Karpas-422 (cell line): ENCODE measurements around the gene FIZ1. TPM values are rescaled to one million over a fixed set of nuclear protein-coding genes. Genes with fewer than 3 reads are reported as not detected.

Source experiments
- DNase-seq: peaks from one replicate; pipeline ENCODE4 v3.0.0-alpha.2; 2015
- H2AFZ ChIP-seq: fragments of 200-600 bp; sonication (generic); 2 replicates; pipeline ENCODE4 v1.6.1; 2014; ENCODE audit warnings: antibody characterized with exemption, low read length, mixed read lengths
- H3K27ac ChIP-seq: fragments of 200-600 bp; sonication (generic); 2 replicates; pipeline ENCODE4 v1.5.1; 2014; ENCODE audit warnings: mild to moderate bottlenecking, low read length, moderate library complexity
- H3K27me3 ChIP-seq: fragments of 200-600 bp; sonication (generic); 2 replicates; pipeline ENCODE4 v1.6.1; 2014; ENCODE audit warnings: low read length, mixed read lengths
- H3K36me3 ChIP-seq: fragments of 200-600 bp; sonication (generic); 2 replicates; pipeline ENCODE4 v1.6.1; 2014; ENCODE audit warnings: low read length, mixed read lengths; ENCODE audit not compliant: insufficient read depth
- H3K4me1 ChIP-seq: fragments of 200-600 bp; sonication (generic); 2 replicates; pipeline ENCODE4 v1.6.1; 2014; ENCODE audit warnings: mild to moderate bottlenecking, low read length, mixed read lengths
- H3K4me2 ChIP-seq: fragments of 200-600 bp; sonication (generic); 2 replicates; pipeline ENCODE4 v1.6.1; 2014; ENCODE audit warnings: low read length, low read depth, mild to moderate bottlenecking; ENCODE audit not compliant: poor library complexity, severe bottlenecking
- H3K4me3 ChIP-seq: fragments of 200-600 bp; sonication (generic); 2 replicates; pipeline ENCODE4 v1.5.1; 2014; ENCODE audit warnings: mild to moderate bottlenecking, antibody characterized with exemption, low read length, mixed read lengths
- H3K79me2 ChIP-seq: fragments of 200-600 bp; sonication (generic); 2 replicates; pipeline ENCODE4 v1.6.1; 2014; ENCODE audit warnings: mild to moderate bottlenecking, low read length, mixed read lengths
- H3K9ac ChIP-seq: fragments of 200-600 bp; sonication (generic); 2 replicates; pipeline ENCODE4 v1.6.0; 2014; ENCODE audit warnings: low read length
- H3K9me2 ChIP-seq: fragments of 200-600 bp; sonication (generic), shearing (Covaris generic); replicated peaks from 2 replicates; pipeline ENCODE4 v1.6.0; 2014; ENCODE audit warnings: mild to moderate bottlenecking, low read length, moderate library complexity; ENCODE audit not compliant: insufficient read depth
- H3K9me3 ChIP-seq: fragments of 300-700, 200-600 bp; sonication (generic); 2 replicates; pipeline ENCODE4 v1.6.1; 2014; ENCODE audit warnings: low read length, mixed read lengths
- H4K20me1 ChIP-seq: fragments of 200-600 bp; sonication (generic); 2 replicates; pipeline ENCODE4 v1.6.1; 2014; ENCODE audit warnings: mild to moderate bottlenecking, antibody characterized with exemption, low read length, low read depth; ENCODE audit not compliant: insufficient read depth
- total RNA-seq: library from RNA; depleted of rRNA; stranded (reverse); fragments of >200 nt; shearing (Covaris generic); gene quantifications from 2 replicates; pipeline ENCODE4 v1.2.3, GENCODE V29; 2014; ENCODE audit warnings: low replicate concordance

Gene FIZ1
- total RNA-seq, 1 experiment from 2014 or later, result 6.4 TPM

GRCh38 chr19:55552620-55553019, 46.7 kb downstream of the FIZ1 start:
- DNase-seq, result no peak
- H3K27ac ChIP-seq, result no peak overlapping the region
- H2AFZ ChIP-seq, result no peak overlapping the region
- H3K36me3 ChIP-seq, result no peaks in the 10 kb centered on the region
- peaks cover 7% of the 10 kb centered on the region for H3K4me1 ChIP-seq
- H3K9ac ChIP-seq, result no peak overlapping the region
- no peak overlapping the region for H3K4me3 ChIP-seq
- no peak overlapping the region for H3K4me2 ChIP-seq
- H3K27me3 ChIP-seq, result no peaks in the 10 kb centered on the region
- no peaks in the 10 kb centered on the region for H4K20me1 ChIP-seq
- no peaks in the 10 kb centered on the region for H3K79me2 ChIP-seq
- H3K9me3 ChIP-seq, result no peaks in the 10 kb centered on the region
- no peaks in the 10 kb centered on the region for H3K9me2 ChIP-seq

- H3K9me2 ChIP-seq, result no peaks in the 10 kb centered on the region
- H2AFZ ChIP-seq, result no peak overlapping the region
- no peak overlapping the region for H3K9ac ChIP-seq
- no peak for DNase-seq
- H3K4me3 ChIP-seq, result no peak overlapping the region
- peaks cover 7% of the 10 kb centered on the region for H3K4me1 ChIP-seq
- no peaks in the 10 kb centered on the region for H3K9me3 ChIP-seq
- no peak overlapping the region for H3K27ac ChIP-seq
- H3K36me3 ChIP-seq, result no peaks in the 10 kb centered on the region
- H4K20me1 ChIP-seq, result no peaks in the 10 kb centered on the region
- no peaks in the 10 kb centered on the region for H3K79me2 ChIP-seq
- H3K4me2 ChIP-seq, result no peak overlapping the region
- H3K27me3 ChIP-seq, result no peaks in the 10 kb centered on the region
These were observed 47.1 kb downstream of the FIZ1 start for GRCh38 chr19:55552206-55552605.

- H3K9me3 ChIP-seq, result no peaks in the 10 kb centered on the region
- H3K36me3 ChIP-seq, result no peaks in the 10 kb centered on the region
- no peak for DNase-seq
- H3K4me1 ChIP-seq, result peaks cover 7% of the 10 kb centered on the region
- H3K9me2 ChIP-seq, result no peaks in the 10 kb centered on the region
- no peaks in the 10 kb centered on the region for H4K20me1 ChIP-seq
- no peaks in the 10 kb centered on the region for H3K79me2 ChIP-seq
- H3K9ac ChIP-seq, result no peak overlapping the region
- H3K27ac ChIP-seq, result no peak overlapping the region
- no peaks in the 10 kb centered on the region for H3K27me3 ChIP-seq
- H3K4me2 ChIP-seq, result no peak overlapping the region
- no peak overlapping the region for H2AFZ ChIP-seq
- H3K4me3 ChIP-seq, result no peak overlapping the region
These were observed 49.0 kb downstream of the FIZ1 start for GRCh38 chr19:55550321-55550650.

GRCh38 chr19:55549500-55550320, 49.6 kb downstream of the FIZ1 start:
- Histone ChIP-seq H3K4me3 (no peak overlapping the region), H3K9ac (no peak overlapping the region), H2AFZ (no peak overlapping the region), H4K20me1 (no peaks in the 10 kb centered on the region), H3K36me3 (no peaks in the 10 kb centered on the region), H3K4me1 (peaks cover 4% of the 10 kb centered on the region), H3K79me2 (no peaks in the 10 kb centered on the region), H3K9me3 (no peaks in the 10 kb centered on the region), H3K9me2 (no peaks in the 10 kb centered on the region), H3K27ac (no peak overlapping the region), H3K4me2 (no peak overlapping the region), H3K27me3 (no peaks in the 10 kb centered on the region)
- DNase-seq, result no peak

DNA sequence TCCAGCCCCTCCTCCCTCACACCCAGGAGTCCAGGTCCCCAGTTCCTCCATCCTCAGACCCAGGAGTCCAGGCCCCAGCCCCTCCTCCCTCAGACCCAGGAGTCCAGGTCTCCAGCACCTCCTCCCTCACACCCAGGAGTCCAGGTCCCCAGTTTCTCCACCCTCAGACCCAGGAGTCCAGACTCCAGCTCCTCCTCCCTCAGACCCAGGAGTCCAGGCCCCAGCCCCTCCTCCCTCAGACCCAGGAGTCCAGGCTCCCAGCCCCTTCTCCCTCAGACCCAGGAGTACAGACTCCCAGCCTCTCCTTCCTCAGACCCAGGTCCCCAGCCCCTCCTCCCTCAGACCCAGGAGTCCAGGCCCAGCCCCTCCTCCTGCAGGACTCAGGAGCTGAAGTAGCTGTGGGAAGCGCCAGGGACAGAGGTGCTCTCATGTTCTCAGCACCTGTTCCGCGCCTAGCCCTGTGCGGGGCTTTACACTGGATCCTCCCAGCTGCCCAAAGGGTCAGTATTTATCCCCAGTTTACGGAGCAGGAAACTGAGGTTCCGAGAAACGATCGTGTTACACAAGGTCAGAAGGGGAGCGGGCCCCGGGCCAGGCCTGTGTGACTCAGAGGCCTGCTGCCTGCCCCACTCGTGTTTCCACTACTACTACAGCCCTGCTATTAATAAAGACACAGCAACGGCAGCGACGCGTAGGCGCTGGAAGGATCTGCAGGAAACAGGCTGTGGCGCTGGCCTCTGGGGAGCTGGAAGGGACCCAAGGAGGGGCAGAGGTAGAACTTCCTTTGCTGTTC, 52.3 kb downstream of the FIZ1 start:
- H3K27me3 ChIP-seq, result no peaks in the 10 kb centered on the region
- H3K9ac ChIP-seq, result no peak overlapping the region
- H3K9me3 ChIP-seq, result no peaks in the 10 kb centered on the region
- H3K9me2 ChIP-seq, result no peaks in the 10 kb centered on the region
- no peaks in the 10 kb centered on the region for H4K20me1 ChIP-seq
- H3K27ac ChIP-seq, result no peak overlapping the region
- H3K4me2 ChIP-seq, result no peak overlapping the region
- no peak overlapping the region for H2AFZ ChIP-seq
- H3K36me3 ChIP-seq, result no peaks in the 10 kb centered on the region
- DNase-seq, result no peak
- H3K4me1 ChIP-seq, result no peaks in the 10 kb centered on the region
- no peak overlapping the region for H3K4me3 ChIP-seq
- no peaks in the 10 kb centered on the region for H3K79me2 ChIP-seq

DNA sequence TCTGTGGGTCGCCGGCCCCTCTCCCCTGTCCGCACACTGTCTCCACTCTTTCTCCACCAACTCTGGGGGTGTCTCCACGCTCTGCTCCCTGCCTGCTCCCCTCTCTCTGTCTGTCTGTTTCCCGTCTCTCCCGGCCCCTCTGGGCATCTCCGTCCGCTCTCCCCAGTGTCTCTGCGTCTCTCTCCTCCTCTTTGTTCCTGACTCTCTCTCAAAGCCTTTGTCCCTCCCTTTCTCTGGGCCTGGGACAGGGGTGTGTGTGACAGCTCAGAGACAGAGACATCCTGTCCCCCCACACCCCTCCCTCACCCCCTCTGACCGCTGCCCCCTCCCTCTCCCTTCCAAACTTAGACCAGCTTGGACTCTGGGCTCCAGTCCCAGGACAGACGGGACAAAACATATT, 53.3 kb downstream of the FIZ1 start:
- Histone ChIP-seq H3K79me2 (no peaks in the 10 kb centered on the region), H3K4me1 (no peaks in the 10 kb centered on the region), H3K36me3 (no peaks in the 10 kb centered on the region), H4K20me1 (no peaks in the 10 kb centered on the region), H2AFZ (no peak overlapping the region), H3K4me3 (no peak overlapping the region), H3K9ac (no peak overlapping the region), H3K9me2 (no peaks in the 10 kb centered on the region), H3K9me3 (no peaks in the 10 kb centered on the region), H3K27me3 (no peaks in the 10 kb centered on the region), H3K4me2 (no peak overlapping the region), H3K27ac (no peak overlapping the region)
- no peak for DNase-seq

DNA sequence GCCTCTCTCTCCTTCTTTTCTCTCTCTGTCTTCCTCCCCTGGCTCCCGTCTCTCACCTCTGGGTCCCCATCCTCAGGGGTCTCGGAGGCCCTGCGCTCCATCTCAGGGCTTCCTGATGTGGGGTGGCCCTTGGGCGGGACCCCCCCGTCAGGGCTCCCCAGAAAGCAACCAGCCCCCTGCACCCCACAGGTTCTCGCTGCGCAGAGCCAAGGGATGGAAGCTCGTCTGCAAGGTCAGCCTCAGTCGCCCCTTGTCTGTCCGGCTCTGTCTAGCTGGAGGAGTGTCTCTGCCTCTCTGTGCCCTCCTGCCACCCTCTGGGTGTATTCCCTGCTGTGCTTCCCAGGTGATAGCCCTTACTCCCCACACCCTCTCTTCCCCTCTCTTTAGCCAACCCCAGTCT, 53.9 kb downstream of the FIZ1 start, which contains the start of gene SBK3:
Gene SBK3 (minus strand): TSS at position 101 of the 400 bp plus-strand sequence. CDS start 0 bp downstream, at position 101.
- no peak for DNase-seq
- no peaks in the 10 kb centered on the region for H3K4me1 ChIP-seq
- no peaks in the 10 kb centered on the region for H3K79me2 ChIP-seq
- no peaks in the 10 kb centered on the region for H3K27me3 ChIP-seq
- H3K4me2 ChIP-seq, result no peak within 1 kb of the TSS
- H3K9me3 ChIP-seq, result no peaks in the 10 kb centered on the region
- no peaks in the 10 kb centered on the region for H4K20me1 ChIP-seq
- H3K9me2 ChIP-seq, result no peaks in the 10 kb centered on the region
- H3K36me3 ChIP-seq, result no peaks in the 10 kb centered on the region
- H3K4me3 ChIP-seq, result no peak within 1 kb of the TSS
- H2AFZ ChIP-seq, result no peak within 1 kb of the TSS
- no peak within 1 kb of the TSS for H3K9ac ChIP-seq
- no peak within 1 kb of the TSS for H3K27ac ChIP-seq

DNA sequence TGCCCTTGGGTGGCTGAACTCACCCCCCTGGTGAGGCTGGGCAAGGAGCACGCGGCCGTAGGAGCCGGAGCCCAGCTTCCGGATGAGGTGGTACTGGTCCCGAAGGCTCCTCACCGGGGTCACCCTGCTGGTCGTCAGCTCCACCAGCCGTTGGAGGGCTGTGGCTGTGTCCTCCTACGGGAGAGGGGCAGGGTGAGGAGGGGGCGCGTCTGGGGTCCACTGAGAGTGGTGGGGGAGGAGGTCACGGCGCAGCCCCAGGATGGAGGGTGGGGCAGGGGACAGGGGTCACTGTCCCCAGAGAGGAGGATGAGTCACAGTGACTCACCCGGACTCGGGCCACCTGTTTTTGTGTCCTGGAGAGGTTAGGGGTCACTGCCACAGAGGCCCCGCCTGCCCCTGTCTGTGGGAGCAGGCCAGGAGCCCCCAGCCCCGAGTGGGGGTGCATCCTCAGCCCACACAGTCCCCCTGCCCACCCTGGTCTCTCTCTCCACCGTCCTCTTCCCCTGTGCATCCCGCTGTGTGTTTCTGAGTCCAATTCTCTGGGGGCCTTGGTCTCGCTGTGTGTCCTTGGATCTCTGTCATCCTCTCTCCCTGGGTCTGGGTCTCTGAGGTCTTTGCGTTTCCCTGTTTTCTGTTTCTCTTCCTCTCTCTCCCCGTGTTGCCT, 54.4 kb downstream of the FIZ1 start:
- no peak for DNase-seq
- Histone ChIP-seq H3K4me2 (no peak overlapping the region), H4K20me1 (no peaks in the 10 kb centered on the region), H2AFZ (no peak overlapping the region), H3K9me2 (no peaks in the 10 kb centered on the region), H3K36me3 (no peaks in the 10 kb centered on the region), H3K27ac (no peak overlapping the region), H3K27me3 (no peaks in the 10 kb centered on the region), H3K4me3 (no peak overlapping the region), H3K9ac (no peak overlapping the region), H3K4me1 (no peaks in the 10 kb centered on the region), H3K9me3 (no peaks in the 10 kb centered on the region), H3K79me2 (no peaks in the 10 kb centered on the region)
